ENCODE data around the gene AURKB. TPM values are rescaled to one million over a fixed set of nuclear protein-coding genes. Genes with fewer than 3 reads are reported as not detected.

Gene AURKB
- total RNA-seq, 1 donor from 2014 or later = not detected

- Histone ChIP-seq H3K4me3 (peak overlapping the region; percentile 81), H3K36me3 (peaks cover 0 to 5% of the 10 kb centered on the region in 2 donors), H3K9me3 (no peaks in the 10 kb centered on the region), H3K4me1 (peaks cover 54% of the 10 kb centered on the region), H3K27ac (peak overlapping the region; percentile 100), H3K27me3 (no peaks in the 10 kb centered on the region)
- TF ChIP-seq, protein P1, sequence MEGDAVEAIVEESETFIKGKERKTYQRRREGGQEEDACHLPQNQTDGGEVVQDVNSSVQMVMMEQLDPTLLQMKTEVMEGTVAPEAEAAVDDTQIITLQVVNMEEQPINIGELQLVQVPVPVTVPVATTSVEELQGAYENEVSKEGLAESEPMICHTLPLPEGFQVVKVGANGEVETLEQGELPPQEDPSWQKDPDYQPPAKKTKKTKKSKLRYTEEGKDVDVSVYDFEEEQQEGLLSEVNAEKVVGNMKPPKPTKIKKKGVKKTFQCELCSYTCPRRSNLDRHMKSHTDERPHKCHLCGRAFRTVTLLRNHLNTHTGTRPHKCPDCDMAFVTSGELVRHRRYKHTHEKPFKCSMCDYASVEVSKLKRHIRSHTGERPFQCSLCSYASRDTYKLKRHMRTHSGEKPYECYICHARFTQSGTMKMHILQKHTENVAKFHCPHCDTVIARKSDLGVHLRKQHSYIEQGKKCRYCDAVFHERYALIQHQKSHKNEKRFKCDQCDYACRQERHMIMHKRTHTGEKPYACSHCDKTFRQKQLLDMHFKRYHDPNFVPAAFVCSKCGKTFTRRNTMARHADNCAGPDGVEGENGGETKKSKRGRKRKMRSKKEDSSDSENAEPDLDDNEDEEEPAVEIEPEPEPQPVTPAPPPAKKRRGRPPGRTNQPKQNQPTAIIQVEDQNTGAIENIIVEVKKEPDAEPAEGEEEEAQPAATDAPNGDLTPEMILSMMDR (IDR thresholded peaks at IDR 0.05) = no peak
- no peak for TF ChIP-seq POLR2A (IDR thresholded peaks at IDR 0.05)
- peak in 1 of 2 donors; percentile 8 for TF ChIP-seq POLR2AphosphoS5 (IDR thresholded peaks at IDR 0.05; ENCODE audit: insufficient read depth in 1 of 2, low read depth in 1 of 2)
- peak in 1 of 2 donors; percentile 92 for DNase-seq (ENCODE audit: extremely low spot score in 2 of 2)
- intact Hi-C loops (cut with DNase I) = no loop called here
Measured at GRCh38 chr17:8162997-8163977, 47.1 kb downstream of the AURKB start.

- Histone ChIP-seq H3K27ac (peak within 1 kb of the TSS; percentile 100), H3K4me1 (peaks cover 56% of the 10 kb centered on the region), H3K9me3 (no peaks in the 10 kb centered on the region), H3K4me3 (peak within 1 kb of the TSS; percentile 81), H3K27me3 (no peaks in the 10 kb centered on the region), H3K36me3 (peaks cover 0 to 5% of the 10 kb centered on the region in 2 donors)
- TF ChIP-seq POLR2AphosphoS5 (IDR thresholded peaks at IDR 0.05; ENCODE audit: insufficient read depth in 1 of 2, low read depth in 1 of 2) = peak in 1 of 2 donors; percentile 46
- TF ChIP-seq, protein P1 (IDR thresholded peaks at IDR 0.05) = no peak
- TF ChIP-seq POLR2A (IDR thresholded peaks at IDR 0.05) = peak in 1 of 2 donors; percentile 93
- intact Hi-C loops (cut with DNase I) = no loop called here
- DNase-seq (ENCODE audit: extremely low spot score in 2 of 2) = peak in 1 of 2 donors; percentile 87
Measured at GRCh38 chr17:8162233-8162996, 48.0 kb downstream of the AURKB start, which contains the start of gene VAMP2. Gene VAMP2, minus strand, starts transcription at chr17:8162948. Its CDS starts 69 bp downstream, at chr17:8162879.

DNA sequence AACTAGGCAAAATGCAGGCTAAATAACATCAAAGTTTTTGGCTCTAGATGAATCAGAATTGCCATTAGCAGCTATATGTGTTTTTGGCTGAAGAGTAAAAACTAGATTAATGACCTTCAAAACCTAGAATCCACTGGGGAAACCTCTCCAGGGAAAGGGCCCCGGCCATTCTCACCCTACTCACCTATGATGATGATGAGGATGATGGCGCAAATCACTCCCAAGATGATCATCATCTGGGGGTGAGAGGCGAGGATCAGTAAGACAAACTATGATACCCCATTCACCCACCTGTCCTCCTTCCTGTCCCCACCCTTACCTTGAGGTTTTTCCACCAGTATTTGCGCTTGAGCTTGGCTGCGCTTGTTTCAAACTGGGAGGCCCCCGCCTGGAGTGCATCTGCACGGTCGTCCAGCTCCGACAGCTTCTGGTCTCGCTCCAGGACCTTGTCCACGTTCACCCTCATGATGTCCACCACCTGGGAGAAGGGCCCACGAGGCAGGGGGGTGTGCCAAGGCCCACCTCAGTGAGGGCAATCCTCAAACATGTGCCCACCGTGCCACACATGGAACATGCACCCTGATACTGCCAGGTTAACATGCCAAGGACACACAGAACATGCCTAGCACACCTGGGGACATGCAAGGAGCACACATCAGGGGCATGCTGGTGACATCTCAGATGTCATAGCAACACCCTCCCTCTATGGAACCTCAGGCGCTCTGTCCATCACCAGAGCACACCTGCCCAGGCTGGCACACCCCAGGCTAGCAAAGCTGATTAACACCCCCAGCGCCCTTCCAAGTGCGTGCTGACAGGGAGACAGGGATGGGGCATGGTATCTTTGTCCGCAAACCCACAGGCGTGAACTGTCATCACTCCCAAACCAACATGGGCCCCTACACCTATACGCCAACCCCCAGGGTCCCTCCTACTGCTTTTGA lies 48.8 kb downstream of the AURKB start:
- DNase-seq (ENCODE audit: extremely low spot score in 2 of 2) = no peak
- Histone ChIP-seq H3K36me3 (peaks cover 0 to 5% of the 10 kb centered on the region in 2 donors), H3K27me3 (no peaks in the 10 kb centered on the region), H3K27ac (peak overlapping the region; percentile 100), H3K4me3 (peak overlapping the region; percentile 81), H3K4me1 (peaks cover 61% of the 10 kb centered on the region), H3K9me3 (no peaks in the 10 kb centered on the region)
- TF ChIP-seq POLR2AphosphoS5 (IDR thresholded peaks at IDR 0.05; ENCODE audit: insufficient read depth in 1 of 2, low read depth in 1 of 2) = no peak
- no peak for TF ChIP-seq POLR2A (IDR thresholded peaks at IDR 0.05)
- TF ChIP-seq, protein P1 (IDR thresholded peaks at IDR 0.05) = no peak
- intact Hi-C loops (cut with DNase I) = no loop called here

DNA sequence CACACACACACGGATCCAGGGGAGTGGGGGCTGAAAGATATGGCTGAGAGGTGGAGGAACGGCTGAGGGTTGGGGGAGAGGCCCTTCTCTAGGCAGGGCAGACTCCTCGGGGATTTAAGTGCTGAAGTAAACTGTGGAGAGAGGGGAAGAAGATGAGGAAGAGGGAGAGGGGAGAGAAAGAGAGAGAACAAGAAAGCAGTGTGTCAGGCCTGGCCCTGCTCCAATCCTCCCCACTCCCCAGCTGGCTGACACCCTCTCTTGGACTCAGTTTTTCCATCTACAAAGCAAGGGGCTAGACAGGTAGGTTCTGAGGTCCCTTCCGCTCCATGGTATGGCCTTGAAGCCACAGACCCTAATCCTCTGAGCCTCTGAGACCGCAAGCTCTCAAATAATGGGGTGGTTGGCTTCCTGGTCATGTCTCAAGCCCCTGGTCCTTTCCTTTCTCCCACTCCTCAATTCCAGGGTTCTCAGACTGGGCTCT lies 49.6 kb downstream of the AURKB start:
- TF ChIP-seq POLR2AphosphoS5 (IDR thresholded peaks at IDR 0.05; ENCODE audit: insufficient read depth in 1 of 2, low read depth in 1 of 2) (no peak), POLR2A (IDR thresholded peaks at IDR 0.05) (no peak)
- TF ChIP-seq, protein P1 (IDR thresholded peaks at IDR 0.05) = no peak
- intact Hi-C loops (cut with DNase I) = no loop called here
- no peak overlapping the region for H3K4me3 ChIP-seq
- H3K36me3 ChIP-seq = peaks cover 0 to 5% of the 10 kb centered on the region in 2 donors
- DNase-seq (ENCODE audit: extremely low spot score in 2 of 2) = no peak
- H3K27me3 ChIP-seq = no peaks in the 10 kb centered on the region
- H3K4me1 ChIP-seq = peaks cover 61% of the 10 kb centered on the region
- H3K27ac ChIP-seq = peak overlapping the region; percentile 100
- H3K9me3 ChIP-seq = no peaks in the 10 kb centered on the region

All from vagina (tissue), 2 donors.